ENCODE measurements around the gene PRKACB. TPM values are rescaled to one million over a fixed set of nuclear protein-coding genes. Genes with fewer than 3 reads are reported as not detected.

PRKACB gene
- total and polyA plus RNA-seq, 2 experiments from 2014 or later = 14.6 to 28.0 TPM

GRCh38 chr1:84247425-84248220 lies 103.6 kb downstream of the PRKACB start:
- Histone ChIP-seq H4K20me1 (replicated peaks; ENCODE audit: insufficient read depth) (no peaks in the 10 kb centered on the region), H3K36me3 (ENCODE audit: insufficient read depth) (no peaks in the 10 kb centered on the region), H3F3A (replicated peaks; ENCODE audit: low read depth) (no peaks in the 10 kb centered on the region), H3K4me2 (no peak overlapping the region), H3K4me3 (no peak overlapping the region), H3K27ac (ENCODE audit: low read depth) (no peak overlapping the region), H3K27me3 (ENCODE audit: insufficient read depth) (no peaks in the 10 kb centered on the region), H3K79me2 (replicated peaks; ENCODE audit: insufficient read depth) (no peaks in the 10 kb centered on the region), H3K4me1 (ENCODE audit: insufficient read depth) (no peaks in the 10 kb centered on the region), H3K9me2 (ENCODE audit: insufficient read depth) (0 out of 2 replicates have a peak, but pooled peaks cover 5% of the 10 kb centered on the region), H2AFZ (no peak overlapping the region)
- no peak overlapping the region for H3K4me3 Mint-ChIP-seq
- peaks cover 9% of the 10 kb centered on the region; the same call in 2 of the 3 replicates for H3K9me3 Mint-ChIP-seq
- no peak for ATAC-seq
- H3K27ac Mint-ChIP-seq = no peak overlapping the region
- TF ChIP-seq EZH2phosphoT487 (IDR thresholded peaks at IDR 0.05; ENCODE audit: unreplicated experiment) = no peak
- TF ChIP-seq CREB1 (CRISPR knock-in tag; IDR thresholded peaks at IDR 0.05; ENCODE audit: low read depth) = no peak
- TF ChIP-seq NANOG (IDR thresholded peaks at IDR 0.05; ENCODE audit: borderline replicate concordance) = no peak
- no peak for TF ChIP-seq ZNF114 (CRISPR knock-in tag; IDR thresholded peaks at IDR 0.05)
- no peak for TF ChIP-seq JUNB (IDR thresholded peaks at IDR 0.05; ENCODE audit: unreplicated experiment)
- TF ChIP-seq EZH2 (IDR thresholded peaks at IDR 0.05; ENCODE audit: low read depth, unreplicated experiment) = no peak
- no peak for TF ChIP-seq ZNF331 (CRISPR knock-in tag; IDR thresholded peaks at IDR 0.05; ENCODE audit: low read depth)
- TF ChIP-seq, protein P1, sequence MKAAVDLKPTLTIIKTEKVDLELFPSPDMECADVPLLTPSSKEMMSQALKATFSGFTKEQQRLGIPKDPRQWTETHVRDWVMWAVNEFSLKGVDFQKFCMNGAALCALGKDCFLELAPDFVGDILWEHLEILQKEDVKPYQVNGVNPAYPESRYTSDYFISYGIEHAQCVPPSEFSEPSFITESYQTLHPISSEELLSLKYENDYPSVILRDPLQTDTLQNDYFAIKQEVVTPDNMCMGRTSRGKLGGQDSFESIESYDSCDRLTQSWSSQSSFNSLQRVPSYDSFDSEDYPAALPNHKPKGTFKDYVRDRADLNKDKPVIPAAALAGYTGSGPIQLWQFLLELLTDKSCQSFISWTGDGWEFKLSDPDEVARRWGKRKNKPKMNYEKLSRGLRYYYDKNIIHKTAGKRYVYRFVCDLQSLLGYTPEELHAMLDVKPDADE (IDR thresholded peaks at IDR 0.05) = no peak
- no peak for TF ChIP-seq POLR2AphosphoS5 (IDR thresholded peaks at IDR 0.05; ENCODE audit: low read depth)
- no peak for TF ChIP-seq STAT1 (IDR thresholded peaks at IDR 0.05; ENCODE audit: unreplicated experiment)
- no peak for TF ChIP-seq ZNF462 (CRISPR knock-in tag; IDR thresholded peaks at IDR 0.05)
- TF ChIP-seq, protein P2, sequence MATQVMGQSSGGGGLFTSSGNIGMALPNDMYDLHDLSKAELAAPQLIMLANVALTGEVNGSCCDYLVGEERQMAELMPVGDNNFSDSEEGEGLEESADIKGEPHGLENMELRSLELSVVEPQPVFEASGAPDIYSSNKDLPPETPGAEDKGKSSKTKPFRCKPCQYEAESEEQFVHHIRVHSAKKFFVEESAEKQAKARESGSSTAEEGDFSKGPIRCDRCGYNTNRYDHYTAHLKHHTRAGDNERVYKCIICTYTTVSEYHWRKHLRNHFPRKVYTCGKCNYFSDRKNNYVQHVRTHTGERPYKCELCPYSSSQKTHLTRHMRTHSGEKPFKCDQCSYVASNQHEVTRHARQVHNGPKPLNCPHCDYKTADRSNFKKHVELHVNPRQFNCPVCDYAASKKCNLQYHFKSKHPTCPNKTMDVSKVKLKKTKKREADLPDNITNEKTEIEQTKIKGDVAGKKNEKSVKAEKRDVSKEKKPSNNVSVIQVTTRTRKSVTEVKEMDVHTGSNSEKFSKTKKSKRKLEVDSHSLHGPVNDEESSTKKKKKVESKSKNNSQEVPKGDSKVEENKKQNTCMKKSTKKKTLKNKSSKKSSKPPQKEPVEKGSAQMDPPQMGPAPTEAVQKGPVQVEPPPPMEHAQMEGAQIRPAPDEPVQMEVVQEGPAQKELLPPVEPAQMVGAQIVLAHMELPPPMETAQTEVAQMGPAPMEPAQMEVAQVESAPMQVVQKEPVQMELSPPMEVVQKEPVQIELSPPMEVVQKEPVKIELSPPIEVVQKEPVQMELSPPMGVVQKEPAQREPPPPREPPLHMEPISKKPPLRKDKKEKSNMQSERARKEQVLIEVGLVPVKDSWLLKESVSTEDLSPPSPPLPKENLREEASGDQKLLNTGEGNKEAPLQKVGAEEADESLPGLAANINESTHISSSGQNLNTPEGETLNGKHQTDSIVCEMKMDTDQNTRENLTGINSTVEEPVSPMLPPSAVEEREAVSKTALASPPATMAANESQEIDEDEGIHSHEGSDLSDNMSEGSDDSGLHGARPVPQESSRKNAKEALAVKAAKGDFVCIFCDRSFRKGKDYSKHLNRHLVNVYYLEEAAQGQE (IDR thresholded peaks at IDR 0.05; ENCODE audit: unreplicated experiment) = no peak
- TF ChIP-seq CTCF (conservative IDR thresholded peaks at IDR 0.05; ENCODE audit: low read depth in 2 of 2) = no peak
- DNase-seq (ENCODE audit: low spot score) = no peak
- H3K36me3 Mint-ChIP-seq (ENCODE audit: low read depth) = no peaks in the 10 kb centered on the region
- no peaks in the 10 kb centered on the region for H3K4me1 Mint-ChIP-seq
- H3K27me3 Mint-ChIP-seq (ENCODE audit: insufficient read depth, low read depth, poor library complexity) = no peaks in the 10 kb centered on the region

All from GM23338 (cell line).